ENCODE measurements around the gene UGCG.
"Not testable (repeated sequence)": the region's sequence is repeated elsewhere in the genome, so short reads cannot be mapped to it uniquely, and the experiment has no call there.

The UGCG gene

DNA sequence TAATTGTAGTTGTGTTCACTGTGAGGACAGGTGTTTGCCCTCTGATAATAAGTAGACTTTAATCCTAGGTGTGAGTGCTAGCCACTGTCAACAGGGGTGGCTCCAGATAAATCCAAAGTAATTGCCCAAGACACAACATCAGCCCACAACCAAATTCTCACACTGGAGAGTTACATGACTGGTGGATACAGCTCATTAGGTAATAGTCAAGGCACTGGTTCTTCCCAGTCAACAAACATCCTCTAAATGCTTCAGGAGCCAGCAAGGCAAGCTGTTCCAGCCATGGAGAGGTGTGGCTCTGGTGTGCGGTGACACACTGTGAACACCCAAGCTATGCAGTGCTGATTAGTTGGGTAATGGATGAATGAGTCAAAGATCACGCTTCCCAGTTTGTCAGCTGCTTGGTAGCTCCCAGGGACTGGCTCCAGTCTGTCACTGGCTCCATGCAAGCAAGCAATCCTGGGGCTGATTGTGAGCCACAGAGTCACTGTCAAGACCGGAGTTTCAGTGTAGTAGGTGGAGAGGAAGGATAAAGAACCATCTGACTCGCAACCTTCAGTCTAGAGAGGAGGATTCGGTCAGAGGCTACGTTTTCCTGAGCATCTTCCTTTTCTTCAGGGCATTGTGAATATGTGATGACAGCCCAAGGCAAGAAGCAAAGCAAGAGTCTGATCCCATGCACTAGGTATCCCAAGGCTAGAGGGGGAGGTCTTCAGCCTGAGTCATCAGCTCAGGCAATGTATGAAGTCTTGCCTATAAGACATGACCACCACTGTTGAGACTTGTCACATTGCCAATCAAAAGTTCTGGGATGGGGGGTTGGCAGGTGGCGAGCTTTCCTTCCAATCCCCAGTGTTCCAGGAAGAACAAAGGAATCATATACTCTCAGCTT is 63.1 kb downstream of the UGCG start:
- peak; percentile 100 for DNase-seq (ENCODE audit: low read depth)

DNA sequence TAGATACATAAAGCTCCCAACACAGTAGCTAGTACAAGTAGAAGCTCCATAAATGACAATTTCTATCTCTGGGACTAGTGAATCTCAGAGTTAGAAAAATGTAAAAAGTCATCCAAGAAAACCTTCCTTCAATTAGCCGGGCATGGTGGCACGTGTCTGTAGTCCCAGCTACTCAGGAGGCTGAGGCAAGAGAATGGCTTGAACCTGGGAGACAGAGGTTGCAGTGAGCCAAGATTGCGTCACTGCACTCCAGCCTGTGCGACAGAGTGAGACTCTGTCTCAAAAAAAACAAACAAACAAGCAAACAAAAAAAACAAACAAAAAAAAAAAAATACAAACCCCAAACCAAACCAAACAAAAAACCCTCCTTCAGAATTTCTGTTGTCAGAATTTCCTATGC is 63.9 kb downstream of the UGCG start:
- H3K4me3 ChIP-seq (ENCODE audit: low read length); DNase-seq (ENCODE audit: low read depth): not testable (repeated sequence)

More for the DNA sequence above, 63.1 kb downstream of the UGCG start:
- H3K4me3 ChIP-seq (ENCODE audit: low read length): no peak overlapping the region
- TF ChIP-seq, protein P1, sequence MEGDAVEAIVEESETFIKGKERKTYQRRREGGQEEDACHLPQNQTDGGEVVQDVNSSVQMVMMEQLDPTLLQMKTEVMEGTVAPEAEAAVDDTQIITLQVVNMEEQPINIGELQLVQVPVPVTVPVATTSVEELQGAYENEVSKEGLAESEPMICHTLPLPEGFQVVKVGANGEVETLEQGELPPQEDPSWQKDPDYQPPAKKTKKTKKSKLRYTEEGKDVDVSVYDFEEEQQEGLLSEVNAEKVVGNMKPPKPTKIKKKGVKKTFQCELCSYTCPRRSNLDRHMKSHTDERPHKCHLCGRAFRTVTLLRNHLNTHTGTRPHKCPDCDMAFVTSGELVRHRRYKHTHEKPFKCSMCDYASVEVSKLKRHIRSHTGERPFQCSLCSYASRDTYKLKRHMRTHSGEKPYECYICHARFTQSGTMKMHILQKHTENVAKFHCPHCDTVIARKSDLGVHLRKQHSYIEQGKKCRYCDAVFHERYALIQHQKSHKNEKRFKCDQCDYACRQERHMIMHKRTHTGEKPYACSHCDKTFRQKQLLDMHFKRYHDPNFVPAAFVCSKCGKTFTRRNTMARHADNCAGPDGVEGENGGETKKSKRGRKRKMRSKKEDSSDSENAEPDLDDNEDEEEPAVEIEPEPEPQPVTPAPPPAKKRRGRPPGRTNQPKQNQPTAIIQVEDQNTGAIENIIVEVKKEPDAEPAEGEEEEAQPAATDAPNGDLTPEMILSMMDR (IDR thresholded peaks at IDR 0.05; ENCODE audit: insufficient read depth, low read depth, low read length, missing control alignments): no peak

DNA sequence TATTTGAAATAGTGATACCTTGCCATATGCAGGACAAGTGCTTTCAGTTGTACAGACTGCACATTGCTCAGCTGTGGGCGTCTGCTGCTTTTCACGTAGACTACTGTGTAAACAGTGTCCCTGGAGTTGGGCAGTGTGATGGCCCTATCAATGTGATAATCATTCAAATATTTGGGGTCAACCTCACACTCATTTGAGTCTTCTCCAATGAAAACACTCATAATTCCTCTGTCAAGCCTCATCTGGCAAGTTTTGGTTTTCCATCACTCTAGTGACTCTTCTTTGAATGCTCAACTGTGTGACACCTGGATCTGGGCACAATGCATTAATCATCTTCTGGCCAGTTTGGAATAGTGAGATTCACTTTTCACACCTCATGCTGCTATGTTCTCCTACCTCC is 64.4 kb downstream of the UGCG start:
- TF ChIP-seq, protein P1 (IDR thresholded peaks at IDR 0.05; ENCODE audit: insufficient read depth, low read depth, low read length, missing control alignments): no peak
- DNase-seq (ENCODE audit: low read depth): peak; percentile 48
- H3K4me3 ChIP-seq (ENCODE audit: low read length): no peak overlapping the region

DNA sequence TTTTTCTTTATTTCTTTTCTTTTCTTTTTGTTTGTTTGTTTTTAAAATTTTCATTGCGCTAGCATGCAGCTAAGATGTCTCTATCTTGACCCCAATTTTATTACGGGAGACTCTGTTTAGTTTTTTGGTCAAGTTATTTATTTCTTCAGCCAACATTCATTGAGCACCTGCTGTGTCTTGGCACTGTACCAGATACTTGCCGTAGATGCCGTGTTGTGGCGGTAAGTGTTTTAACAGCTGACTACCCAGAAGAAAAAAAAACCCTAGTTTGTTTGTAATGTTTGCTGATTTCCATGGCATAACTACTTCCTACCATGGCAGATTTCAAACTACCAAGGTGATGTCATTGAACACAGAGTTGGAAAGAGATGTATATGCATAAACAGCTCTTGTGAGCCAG is 65.0 kb downstream of the UGCG start:
- TF ChIP-seq, protein P1 (IDR thresholded peaks at IDR 0.05; ENCODE audit: insufficient read depth, low read depth, low read length, missing control alignments): no peak
- no peak overlapping the region for H3K4me3 ChIP-seq (ENCODE audit: low read length)
- peak; percentile 58 for DNase-seq (ENCODE audit: low read depth)

DNA sequence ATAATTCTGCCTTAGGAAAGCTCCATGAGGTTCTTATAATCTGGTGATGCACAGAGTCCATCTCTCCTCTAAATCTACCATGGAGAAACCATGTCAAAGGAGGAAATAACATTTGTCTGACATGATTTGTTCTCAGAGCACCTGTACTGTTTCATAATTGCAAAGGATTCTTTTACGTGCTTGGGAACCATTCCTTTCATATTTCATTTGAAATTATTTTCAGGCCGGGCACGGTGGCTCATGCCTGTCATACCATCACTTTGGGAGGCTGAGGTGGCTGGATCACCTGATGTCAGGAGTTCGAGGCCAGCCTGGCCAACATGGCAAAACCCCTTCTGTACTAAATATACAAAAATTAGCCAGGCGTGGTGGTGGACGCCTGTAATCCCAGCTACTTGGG is 65.4 kb downstream of the UGCG start:
- H3K4me3 ChIP-seq (ENCODE audit: low read length): no peak overlapping the region
- TF ChIP-seq, protein P1 (IDR thresholded peaks at IDR 0.05; ENCODE audit: insufficient read depth, low read depth, low read length, missing control alignments): no peak

DNA sequence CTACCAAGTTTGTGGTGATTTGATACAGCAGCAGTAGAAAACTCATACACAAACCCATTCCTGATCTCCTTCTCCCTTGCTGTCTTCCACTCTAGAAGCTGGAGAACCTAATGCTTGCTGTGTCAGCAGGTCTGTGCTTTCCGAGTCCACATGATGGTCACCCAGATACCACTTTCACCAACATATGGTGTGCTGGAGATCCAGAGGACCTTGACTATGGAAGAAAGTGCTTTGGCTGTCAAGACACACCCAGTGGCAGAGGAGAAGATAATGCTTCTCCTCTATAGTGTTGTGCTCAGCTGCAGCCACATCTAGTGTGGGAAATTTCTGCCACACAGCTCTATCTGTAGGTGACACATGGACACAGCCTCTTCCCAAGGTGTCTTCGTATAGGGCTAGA is 67.4 kb downstream of the UGCG start:
- no peak overlapping the region for H3K4me3 ChIP-seq (ENCODE audit: low read length)
- TF ChIP-seq, protein P1 (IDR thresholded peaks at IDR 0.05; ENCODE audit: insufficient read depth, low read depth, low read length, missing control alignments): no peak
- no peak for DNase-seq (ENCODE audit: low read depth)

More for the DNA sequence above, 65.4 kb downstream of the UGCG start:
- no peak for DNase-seq (ENCODE audit: low read depth)

DNA sequence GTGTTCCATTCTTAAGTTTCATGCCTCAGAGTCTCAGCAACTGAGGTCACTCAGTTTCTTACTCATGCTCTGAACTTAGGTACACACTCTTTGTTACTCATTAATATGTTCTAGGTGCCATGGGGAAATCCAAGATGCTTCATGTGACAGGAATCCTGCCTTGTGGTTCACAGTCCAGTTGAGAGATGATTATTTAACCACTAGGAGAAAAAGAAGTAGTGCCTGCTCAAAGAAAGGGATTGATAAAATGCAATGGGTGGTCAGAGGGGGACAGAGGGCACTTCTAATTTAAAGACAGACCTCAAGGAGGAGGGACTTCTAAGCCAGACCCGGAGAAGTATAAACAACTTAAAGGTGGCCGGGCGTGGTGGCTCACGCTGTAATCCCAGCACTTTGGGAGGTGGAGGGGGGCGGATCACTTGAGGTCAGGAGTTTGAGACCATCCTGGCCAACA is 69.0 kb downstream of the UGCG start:
- TF ChIP-seq, protein P1 (IDR thresholded peaks at IDR 0.05; ENCODE audit: insufficient read depth, low read depth, low read length, missing control alignments): peak; percentile 5
- peak; percentile 98 for DNase-seq (ENCODE audit: low read depth)
- H3K4me3 ChIP-seq (ENCODE audit: low read length): no peak overlapping the region
